ENCODE results near the gene PTPRK.
"Not testable (repeated sequence)": the region's sequence is repeated elsewhere in the genome, so short reads cannot be mapped to it uniquely, and the experiment has no call there.

PTPRK gene

DNA sequence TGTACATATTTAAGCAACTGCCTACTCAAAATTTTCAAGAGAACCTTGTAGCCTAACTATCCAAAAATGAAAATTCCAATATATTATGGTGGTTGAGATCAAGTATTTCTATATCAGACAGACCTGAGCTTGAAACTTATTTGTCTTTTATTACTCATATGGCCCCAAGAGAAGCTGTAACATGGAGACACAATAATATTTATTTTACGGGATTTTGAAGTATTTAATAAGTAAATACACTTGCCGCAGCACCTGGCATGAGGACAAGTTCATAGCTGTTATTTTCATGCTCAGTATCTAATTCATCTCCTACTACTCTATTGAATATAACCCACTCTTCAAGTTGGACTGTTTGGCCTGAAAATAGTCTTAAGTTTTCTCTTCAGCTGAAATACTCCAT, 28.0 kb downstream of the PTPRK start:
- H3K36me3 Mint-ChIP-seq (ENCODE audit: low read depth), result peaks cover 10% of the 10 kb centered on the region
- peak overlapping the region in 1 of 3 experiments; percentile 67 for H3K4me3 Mint-ChIP-seq
- peak overlapping the region in 2 of 3 experiments; percentile 64 to 66 for H3K27ac Mint-ChIP-seq
- H3K4me1 Mint-ChIP-seq, result peaks cover 23% of the 10 kb centered on the region
- H3K27me3 Mint-ChIP-seq (ENCODE audit: low read depth), result no peaks in the 10 kb centered on the region
- no peaks in the 10 kb centered on the region for H3K9me3 Mint-ChIP-seq
- no peak for TF ChIP-seq CTCF (IDR thresholded peaks at IDR 0.05; ENCODE audit: unreplicated experiment in 3 of 3)

GRCh38 chr6:128491610-128492206, 28.7 kb downstream of the PTPRK start:
- H3K36me3 Mint-ChIP-seq (ENCODE audit: low read depth), result peaks cover 10% of the 10 kb centered on the region
- no peaks in the 10 kb centered on the region for H3K9me3 Mint-ChIP-seq
- peak overlapping the region; percentile 1 to 66 (median 64) for H3K27ac Mint-ChIP-seq
- no peaks in the 10 kb centered on the region for H3K27me3 Mint-ChIP-seq (ENCODE audit: low read depth)
- peaks cover 23% of the 10 kb centered on the region for H3K4me1 Mint-ChIP-seq
- no peak for TF ChIP-seq CTCF (IDR thresholded peaks at IDR 0.05; ENCODE audit: unreplicated experiment in 3 of 3)
- H3K4me3 Mint-ChIP-seq, result peak overlapping the region in 2 of 3 experiments; percentile 67 to 72

- H3K4me1 Mint-ChIP-seq, result peaks cover 23% of the 10 kb centered on the region
- TF ChIP-seq CTCF (IDR thresholded peaks at IDR 0.05; ENCODE audit: unreplicated experiment in 3 of 3), result no peak
- H3K9me3 Mint-ChIP-seq, result no peaks in the 10 kb centered on the region
- H3K27ac Mint-ChIP-seq, result peak overlapping the region in 2 of 3 experiments; percentile 12 to 64
- H3K27me3 Mint-ChIP-seq (ENCODE audit: low read depth), result no peaks in the 10 kb centered on the region
- peaks cover 10% of the 10 kb centered on the region for H3K36me3 Mint-ChIP-seq (ENCODE audit: low read depth)
- H3K4me3 Mint-ChIP-seq, result no peak overlapping the region
Observed at GRCh38 chr6:128491100-128491581, 29.3 kb downstream of the PTPRK start.

DNA sequence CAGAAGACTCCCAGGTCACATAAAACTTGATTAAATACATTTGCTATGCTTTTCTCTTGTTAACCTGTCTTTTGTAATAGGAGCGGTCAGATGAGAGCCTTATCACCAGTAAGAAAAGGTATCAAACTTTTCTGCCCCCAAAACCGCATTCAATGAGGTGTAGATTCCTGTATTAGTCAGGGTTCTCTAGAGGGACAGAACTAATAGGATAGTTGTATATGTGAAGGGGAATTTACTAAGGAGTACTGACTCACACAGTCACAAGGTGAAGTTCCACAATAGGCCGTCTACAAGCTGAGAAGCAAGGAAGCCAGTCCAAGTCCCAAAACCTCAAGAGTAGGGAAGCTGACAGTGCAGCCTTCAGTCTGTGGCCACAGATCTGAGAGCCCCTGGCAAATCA, 32.7 kb downstream of the PTPRK start:
- H3K36me3 Mint-ChIP-seq (ENCODE audit: low read depth), result peaks cover 4% of the 10 kb centered on the region
- H3K9me3 Mint-ChIP-seq, result no peaks in the 10 kb centered on the region
- H3K27ac Mint-ChIP-seq, result no peak overlapping the region
- H3K4me3 Mint-ChIP-seq, result no peak overlapping the region
- H3K27me3 Mint-ChIP-seq (ENCODE audit: low read depth), result no peaks in the 10 kb centered on the region
- no peak for TF ChIP-seq CTCF (IDR thresholded peaks at IDR 0.05; ENCODE audit: unreplicated experiment in 3 of 3)
- H3K4me1 Mint-ChIP-seq, result peaks cover 16% of the 10 kb centered on the region

- peaks cover 13% of the 10 kb centered on the region for H3K4me1 Mint-ChIP-seq
- H3K9me3 Mint-ChIP-seq, result no peaks in the 10 kb centered on the region
- no peak overlapping the region for H3K27ac Mint-ChIP-seq
- no peak for TF ChIP-seq CTCF (IDR thresholded peaks at IDR 0.05; ENCODE audit: unreplicated experiment in 3 of 3)
- H3K27me3 Mint-ChIP-seq (ENCODE audit: low read depth), result no peaks in the 10 kb centered on the region
- H3K36me3 Mint-ChIP-seq (ENCODE audit: low read depth), result peaks cover 4% of the 10 kb centered on the region
- no peak overlapping the region for H3K4me3 Mint-ChIP-seq
Observed at GRCh38 chr6:128487055-128487454, 33.3 kb downstream of the PTPRK start.

DNA sequence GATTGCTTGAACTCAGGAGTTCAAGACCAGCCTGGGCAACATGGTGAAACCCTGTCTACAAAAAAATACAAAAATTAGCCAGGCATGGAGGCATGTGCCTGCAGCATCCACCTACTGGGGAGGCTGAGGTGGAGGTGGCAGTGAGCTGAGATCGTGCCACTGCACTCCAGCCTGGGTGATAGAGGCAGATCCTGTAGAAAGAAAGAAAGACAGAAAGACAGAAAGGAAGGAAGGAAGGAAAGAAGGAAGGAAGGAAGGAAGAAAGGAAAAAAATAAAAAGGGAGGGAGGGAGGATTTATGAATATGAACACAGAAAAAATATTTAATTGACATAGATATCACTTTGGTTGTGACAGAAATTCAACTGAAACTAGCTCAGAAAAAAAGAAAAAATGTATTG, 33.8 kb downstream of the PTPRK start:
- H3K4me3 Mint-ChIP-seq; H3K9me3 Mint-ChIP-seq; H3K27me3 Mint-ChIP-seq (ENCODE audit: low read depth); H3K4me1 Mint-ChIP-seq; H3K27ac Mint-ChIP-seq; H3K36me3 Mint-ChIP-seq (ENCODE audit: low read depth): not testable (repeated sequence)

Data from nephron (organoid).